ENCODE measurements around the gene POLR1A. TPM values are rescaled to one million over a fixed set of nuclear protein-coding genes. Genes with fewer than 3 reads are reported as not detected.

Gene POLR1A
- total and polyA plus RNA-seq, 2 of the 13 experiments (the other 11 are each of a cell fraction or from before 2014, with no cell fraction given), result 7.2 to 39.9 TPM

DNA sequence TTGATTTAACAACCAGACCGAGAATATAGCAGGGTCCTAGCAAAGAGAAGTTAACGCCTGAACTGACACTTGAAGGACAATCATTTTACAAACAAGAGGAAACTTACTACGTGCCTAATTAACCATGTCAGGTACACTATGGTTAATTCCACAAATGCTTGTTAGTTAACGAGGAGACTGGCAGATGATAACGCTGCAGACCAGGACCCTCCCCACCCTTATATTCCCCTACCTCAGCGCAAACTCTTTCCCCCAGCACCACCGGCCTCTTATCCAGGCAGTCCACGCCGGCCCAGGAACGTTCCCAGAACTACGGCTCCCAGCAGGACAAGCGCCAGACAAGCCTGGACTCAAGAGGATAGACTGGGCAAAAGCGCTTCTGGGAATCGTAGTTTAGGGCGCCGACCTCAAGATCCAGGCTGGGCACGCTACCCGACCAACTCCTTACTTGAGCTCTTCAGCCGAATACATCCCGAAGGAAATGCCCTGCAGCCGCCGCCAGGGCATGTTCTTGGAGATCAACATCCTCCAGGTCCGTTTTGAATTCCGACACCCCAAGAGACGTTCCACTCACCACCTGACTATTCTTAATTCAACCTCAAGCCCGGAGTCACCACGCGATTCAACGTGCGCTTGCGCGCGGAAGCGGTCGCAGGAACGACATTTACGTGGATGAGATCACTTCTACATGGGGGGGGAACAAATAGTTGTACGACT lies at the start of gene POLR1A (continued):
- TF ChIP-seq ZMYM4 (CRISPR knock-in tag; IDR thresholded peaks at IDR 0.05) (no peak), YY1 (IDR thresholded peaks at IDR 0.05; ENCODE audit: insufficient read depth, insufficient replicate concordance, low read depth, low read length) (peak; percentile 63), NFATC3 (CRISPR knock-in tag; IDR thresholded peaks at IDR 0.05) (0 out of 2 replicates have a peak, but pooled peaks have one; percentile 32), SUZ12 (IDR thresholded peaks at IDR 0.05; ENCODE audit: low read depth, low read length) (peak; percentile 99), ZNF772 (CRISPR knock-in tag; IDR thresholded peaks at IDR 0.05) (peak; percentile 67; the same call in 1 of the 2 replicates), AHR (CRISPR knock-in tag; IDR thresholded peaks at IDR 0.05) (peak; percentile 42; the same call in 1 of the 2 replicates), HOXA9 (CRISPR knock-in tag; IDR thresholded peaks at IDR 0.05; ENCODE audit: borderline replicate concordance) (no peak), ZNF776 (CRISPR knock-in tag; IDR thresholded peaks at IDR 0.05) (no peak), ZNF530 (CRISPR knock-in tag; IDR thresholded peaks at IDR 0.05; ENCODE audit: low read depth) (no peak), TP53 (CRISPR knock-in tag; conservative IDR thresholded peaks at IDR 0.05) (no peak), SATB2 (CRISPR knock-in tag; IDR thresholded peaks at IDR 0.05) (no peak; the same call in 1 of the 2 replicates), ZNF782 (CRISPR knock-in tag; IDR thresholded peaks at IDR 0.05; ENCODE audit: borderline replicate concordance) (no peak), ETV5 (CRISPR knock-in tag; IDR thresholded peaks at IDR 0.05; ENCODE audit: borderline replicate concordance) (no peak; the same call in 1 of the 2 replicates), ZFP36L1 (CRISPR knock-in tag; IDR thresholded peaks at IDR 0.05) (no peak), ZBTB1 (CRISPR knock-in tag; IDR thresholded peaks at IDR 0.05; ENCODE audit: borderline replicate concordance) (no peak), ZNF607 (CRISPR knock-in tag; IDR thresholded peaks at IDR 0.05; ENCODE audit: borderline replicate concordance) (no peak), HHEX (CRISPR knock-in tag; IDR thresholded peaks at IDR 0.05) (no peak), ZNF17 (CRISPR knock-in tag; IDR thresholded peaks at IDR 0.05) (no peak), ZNF460 (CRISPR knock-in tag; IDR thresholded peaks at IDR 0.05; ENCODE audit: borderline replicate concordance) (no peak), ZNF367 (CRISPR knock-in tag; IDR thresholded peaks at IDR 0.05; ENCODE audit: borderline replicate concordance) (no peak)
- TF ChIP-seq, protein P1, sequence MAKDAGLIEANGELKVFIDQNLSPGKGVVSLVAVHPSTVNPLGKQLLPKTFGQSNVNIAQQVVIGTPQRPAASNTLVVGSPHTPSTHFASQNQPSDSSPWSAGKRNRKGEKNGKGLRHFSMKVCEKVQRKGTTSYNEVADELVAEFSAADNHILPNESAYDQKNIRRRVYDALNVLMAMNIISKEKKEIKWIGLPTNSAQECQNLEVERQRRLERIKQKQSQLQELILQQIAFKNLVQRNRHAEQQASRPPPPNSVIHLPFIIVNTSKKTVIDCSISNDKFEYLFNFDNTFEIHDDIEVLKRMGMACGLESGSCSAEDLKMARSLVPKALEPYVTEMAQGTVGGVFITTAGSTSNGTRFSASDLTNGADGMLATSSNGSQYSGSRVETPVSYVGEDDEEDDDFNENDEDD (CRISPR knock-in tag; IDR thresholded peaks at IDR 0.05; ENCODE audit: borderline replicate concordance), result no peak
- TF ChIP-seq, protein P2, sequence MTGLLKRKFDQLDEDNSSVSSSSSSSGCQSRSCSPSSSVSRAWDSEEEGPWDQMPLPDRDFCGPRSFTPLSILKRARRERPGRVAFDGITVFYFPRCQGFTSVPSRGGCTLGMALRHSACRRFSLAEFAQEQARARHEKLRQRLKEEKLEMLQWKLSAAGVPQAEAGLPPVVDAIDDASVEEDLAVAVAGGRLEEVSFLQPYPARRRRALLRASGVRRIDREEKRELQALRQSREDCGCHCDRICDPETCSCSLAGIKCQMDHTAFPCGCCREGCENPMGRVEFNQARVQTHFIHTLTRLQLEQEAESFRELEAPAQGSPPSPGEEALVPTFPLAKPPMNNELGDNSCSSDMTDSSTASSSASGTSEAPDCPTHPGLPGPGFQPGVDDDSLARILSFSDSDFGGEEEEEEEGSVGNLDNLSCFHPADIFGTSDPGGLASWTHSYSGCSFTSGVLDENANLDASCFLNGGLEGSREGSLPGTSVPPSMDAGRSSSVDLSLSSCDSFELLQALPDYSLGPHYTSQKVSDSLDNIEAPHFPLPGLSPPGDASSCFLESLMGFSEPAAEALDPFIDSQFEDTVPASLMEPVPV (CRISPR knock-in tag; IDR thresholded peaks at IDR 0.05), result no peak
- TF ChIP-seq, protein P3, sequence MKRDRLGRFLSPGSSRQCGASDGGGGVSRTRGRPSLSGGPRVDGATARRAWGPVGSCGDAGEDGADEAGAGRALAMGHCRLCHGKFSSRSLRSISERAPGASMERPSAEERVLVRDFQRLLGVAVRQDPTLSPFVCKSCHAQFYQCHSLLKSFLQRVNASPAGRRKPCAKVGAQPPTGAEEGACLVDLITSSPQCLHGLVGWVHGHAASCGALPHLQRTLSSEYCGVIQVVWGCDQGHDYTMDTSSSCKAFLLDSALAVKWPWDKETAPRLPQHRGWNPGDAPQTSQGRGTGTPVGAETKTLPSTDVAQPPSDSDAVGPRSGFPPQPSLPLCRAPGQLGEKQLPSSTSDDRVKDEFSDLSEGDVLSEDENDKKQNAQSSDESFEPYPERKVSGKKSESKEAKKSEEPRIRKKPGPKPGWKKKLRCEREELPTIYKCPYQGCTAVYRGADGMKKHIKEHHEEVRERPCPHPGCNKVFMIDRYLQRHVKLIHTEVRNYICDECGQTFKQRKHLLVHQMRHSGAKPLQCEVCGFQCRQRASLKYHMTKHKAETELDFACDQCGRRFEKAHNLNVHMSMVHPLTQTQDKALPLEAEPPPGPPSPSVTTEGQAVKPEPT (CRISPR knock-in tag; IDR thresholded peaks at IDR 0.05; ENCODE audit: low read depth), result no peak
